ENCODE data around the gene RS1. TPM values are rescaled to one million over a fixed set of nuclear protein-coding genes. Genes with fewer than 3 reads are reported as not detected.

RS1 gene
- total and polyA plus RNA-seq, 9 of the 15 experiments (the other 6 are each of a cell fraction or from before 2014, with no cell fraction given), result not detected

DNA sequence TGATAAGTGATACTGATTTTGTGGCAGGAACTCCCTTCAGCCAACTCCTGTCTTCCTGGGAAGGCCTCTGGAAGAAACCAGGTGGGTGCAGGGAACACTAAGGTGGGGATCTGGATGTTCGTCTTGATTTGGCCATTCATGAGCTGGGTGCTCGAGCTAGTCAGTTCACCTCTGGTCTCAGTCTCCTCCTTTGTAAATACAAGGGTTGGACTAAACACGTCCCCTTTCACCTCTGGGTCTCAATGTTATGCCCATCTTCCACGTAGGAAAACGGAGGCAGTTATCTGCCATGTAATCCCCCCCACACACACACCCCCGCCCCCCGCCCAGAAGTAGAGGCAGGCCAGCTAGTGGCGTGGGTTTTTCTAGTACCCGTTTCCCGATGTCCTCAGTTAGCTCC is 4.1 kb upstream of the RS1 start:
- Histone ChIP-seq H3K4me1 (replicated peaks in 1 of 2; ENCODE audit: control insufficient read depth in 2 of 2, insufficient read depth in 2 of 2, low read length in 2 of 2) (peaks cover 0 to 10% of the 10 kb centered on the region in 2 experiments; a peak in 3 of 5 replicates), H3K4me2 (ENCODE audit: insufficient read depth, low read length) (peak overlapping the region; percentile 64), H3K9me3 (replicated peaks; ENCODE audit: control insufficient read depth, insufficient read depth, low read depth, low read length) (no peaks in the 10 kb centered on the region), H3K9ac (ENCODE audit: insufficient read depth in 1 of 2, low read depth in 2 of 2, low read length in 2 of 2) (no peak overlapping the region), H2AFZ (ENCODE audit: low read depth, low read length) (peak overlapping the region; percentile 10; the same call in 1 of the 2 replicates), H3K9me1 (ENCODE audit: control insufficient read depth, insufficient read depth, low read length) (no peaks in the 10 kb centered on the region), H3K79me2 (ENCODE audit: control insufficient read depth, insufficient read depth, low read length) (no peaks in the 10 kb centered on the region), H3K36me3 (ENCODE audit: control insufficient read depth, insufficient read depth, low read length) (no peaks in the 10 kb centered on the region), H3K4me3 (no peak overlapping the region), H3K27ac (ENCODE audit: extremely low read depth, low read depth, low read length) (no peak overlapping the region), H3K27me3 (ENCODE audit: control insufficient read depth in 2 of 2, insufficient read depth in 2 of 2, low read length in 2 of 2) (no peaks in the 10 kb centered on the region), H4K20me1 (replicated peaks; ENCODE audit: control insufficient read depth, insufficient read depth, low read length) (no peaks in the 10 kb centered on the region)
- intact Hi-C loops (cut with micrococcal nuclease), result no loop called here
- ATAC-seq, result no peak
- TF ChIP-seq ZBTB49 (CRISPR knock-in tag; IDR thresholded peaks at IDR 0.05; ENCODE audit: borderline replicate concordance) (no peak), ZNF12 (CRISPR knock-in tag; IDR thresholded peaks at IDR 0.05) (no peak), ZFP91 (CRISPR knock-in tag; IDR thresholded peaks at IDR 0.05) (no peak), SREBF2 (CRISPR knock-in tag; IDR thresholded peaks at IDR 0.05) (no peak), SAFB (IDR thresholded peaks at IDR 0.05; ENCODE audit: borderline replicate concordance, low read depth, low read length) (no peak), BDP1 (IDR thresholded peaks at IDR 0.05; ENCODE audit: insufficient read depth, insufficient read length) (no peak)
- WGBS (ENCODE audit: insufficient coverage, low coverage, missing lambda C conversion rate), result 24% methylated on average over 7 of the region's 10 CpGs
- ChIA-PET POLR2A (no interaction called here), CTCF (ENCODE audit: low intra/inter-chr PET ratio) (interaction anchor here (0.7 kb wide), 1 partner anchor 10 kb away, joined by 3 read pairs; no protein-coding TSS in a partner anchor)
- in situ Hi-C loops (cut with MboI), result no loop called here
- FAIRE-seq, result no peak
- BruUV-seq (replicated peaks), result no TSS peak
- no peak for DNase-seq (ENCODE audit: extremely low read depth in 1 of 4, low spot score in 3 of 4)

Measured in K562 (cell line).